CD14-positive monocyte (primary cell): ENCODE results near the gene RREB1. TPM values are rescaled to one million over a fixed set of nuclear protein-coding genes. Genes with fewer than 3 reads are reported as not detected.

ENCODE experiments used
- DNase-seq, 3 donors: peaks; one replicate each; pipeline ENCODE4 v3.0.0-alpha.2; 2011 to 2022
- H2AFZ ChIP-seq: 2 replicates; pipeline ENCODE4 v1.6.0; 2012; ENCODE audit warnings: mild to moderate bottlenecking, low read depth, low read length, inconsistent platforms; ENCODE audit not compliant: insufficient read depth, poor library complexity, severe bottlenecking
- H3K27ac ChIP-seq, 2 donors: 1 replicate in 1 of 2; 2 replicates in 1 of 2; pipeline ENCODE4 v1.5.1; 2012 to 2013; ENCODE audit warnings: low read length in 2 of 2, control low read depth in 1 of 2, inconsistent platforms in 1 of 2, low read depth in 1 of 2, mild to moderate bottlenecking in 1 of 2
- H3K27me3 ChIP-seq, 2 donors: one replicate each; pipeline versions ENCODE4 v1.6.0 to v1.6.1; 2011 to 2013; ENCODE audit warnings: low read length in 2 of 2; ENCODE audit not compliant: control insufficient read depth in 2 of 2, insufficient read depth in 2 of 2
- H3K36me3 ChIP-seq, 2 donors: replicated peaks in 1 of 2; 1 replicate in 1 of 2; 2 replicates in 1 of 2; pipeline versions ENCODE4 v1.5.1 to v1.6.1; 2012 to 2013; ENCODE audit warnings: low read length in 2 of 2, control low read depth in 1 of 2, inconsistent platforms in 1 of 2, mild to moderate bottlenecking in 1 of 2; ENCODE audit not compliant: insufficient read depth in 2 of 2, control insufficient read depth in 1 of 2
- H3K4me1 ChIP-seq, 2 donors: 1 replicate in 1 of 2; 2 replicates in 1 of 2; pipeline versions ENCODE4 v1.5.1 to v1.6.1; 2012 to 2013; ENCODE audit warnings: low read length in 2 of 2, control low read depth in 1 of 2, inconsistent platforms in 1 of 2, mild to moderate bottlenecking in 1 of 2, moderate library complexity in 1 of 2; ENCODE audit not compliant: insufficient read depth in 2 of 2, control insufficient read depth in 1 of 2
- H3K4me2 ChIP-seq: replicated peaks from 2 replicates; pipeline ENCODE3; 2012; ENCODE audit warnings: low read length, moderate library complexity, mild to moderate bottlenecking; ENCODE audit not compliant: poor library complexity, severe bottlenecking; ENCODE audit errors: extremely low read depth
- H3K4me3 ChIP-seq, 3 experiments: fragments of 200-600 bp in 1 of 3; sonication (generic) in 1 of 3; replicated peaks in 1 of 3; 1 replicate in 2 of 3; 2 replicates in 1 of 3; pipeline ENCODE4 v1.5.1; 2011 to 2013; ENCODE audit warnings: low read length in 3 of 3, mild to moderate bottlenecking in 3 of 3, control low read depth in 2 of 3, low read depth in 2 of 3, inconsistent platforms in 1 of 3, moderate library complexity in 1 of 3
- H3K79me2 ChIP-seq: 2 replicates; pipeline ENCODE4 v1.6.0; 2012; ENCODE audit warnings: mild to moderate bottlenecking, control low read depth, inconsistent platforms, low read length, moderate library complexity; ENCODE audit not compliant: insufficient read depth
- H3K9ac ChIP-seq: 2 replicates; pipeline ENCODE4 v1.6.0; 2017; ENCODE audit warnings: low read length, mild to moderate bottlenecking; ENCODE audit not compliant: insufficient read depth, poor library complexity, severe bottlenecking
- H3K9me3 ChIP-seq, 2 donors: replicated peaks in 1 of 2; 1 replicate in 1 of 2; 2 replicates in 1 of 2; pipeline versions ENCODE4 v1.5.1 to v1.6.1; 2012 to 2013; ENCODE audit warnings: low read length in 2 of 2, control low read depth in 1 of 2; ENCODE audit not compliant: control insufficient read depth in 1 of 2, insufficient read depth in 1 of 2
- H4K20me1 ChIP-seq: 2 replicates; pipeline ENCODE4 v1.6.0; 2012; ENCODE audit warnings: mild to moderate bottlenecking, low read length, control low read depth, moderate library complexity; ENCODE audit not compliant: insufficient read depth
- H3K27ac Mint-ChIP-seq, 7 donors: one replicate each; pipeline ENCODE4 v1.8.0; 2020; ENCODE audit warnings: mild to moderate bottlenecking in 7 of 7, mixed read lengths in 7 of 7, moderate library complexity in 6 of 7, inconsistent platforms in 2 of 7
- H3K27me3 Mint-ChIP-seq, 3 donors: one replicate each; pipeline ENCODE4 v1.8.0; 2021 to 2022; ENCODE audit warnings: low read depth in 3 of 3, mild to moderate bottlenecking in 3 of 3, mixed read lengths in 3 of 3, moderate library complexity in 3 of 3, inconsistent platforms in 1 of 3
- H3K36me3 Mint-ChIP-seq, 2 donors: one replicate each; pipeline ENCODE4 v1.8.0; 2020; ENCODE audit warnings: mixed read lengths in 2 of 2, inconsistent platforms in 1 of 2, mild to moderate bottlenecking in 1 of 2
- H3K4me1 Mint-ChIP-seq: one replicate; pipeline ENCODE4 v1.8.0; 2020; ENCODE audit warnings: mild to moderate bottlenecking, mixed read lengths
- H3K4me3 Mint-ChIP-seq, 2 donors: one replicate each; pipeline ENCODE4 v1.8.0; 2020; ENCODE audit warnings: mild to moderate bottlenecking in 2 of 2, mixed read lengths in 2 of 2, moderate library complexity in 1 of 2
- H3K9me3 Mint-ChIP-seq, 7 donors: one replicate each; pipeline ENCODE4 v1.8.0; 2020 to 2022; ENCODE audit warnings: mixed read lengths in 7 of 7, mild to moderate bottlenecking in 6 of 7, moderate library complexity in 6 of 7, inconsistent platforms in 2 of 7
- WGBS: methylation state at CpG from one replicate; pipeline ENCODE4 v1.1.5; 2013; ENCODE audit warnings: missing lambda C conversion rate; ENCODE audit not compliant: insufficient coverage; 5-methylcytosine and 5-hydroxymethylcytosine counted together
- intact Hi-C, 2 donors: fragments of 100-400 bp; cut with micrococcal nuclease; formaldehyde crosslinking; loops; one replicate each; pipeline versions ENCODE4 v1.15.0 to v1.15.1; 2023
- polyA plus RNA-seq, 3 donors: library from polyadenylated mRNA; depleted of rRNA in 1 of 3; unstranded in 2 of 3; stranded (reverse) in 1 of 3; fragments of 300-500 nt in 2 of 3; fragments of >200 nt in 1 of 3; fragmentation: Illumina TruSeq in 2 of 3; gene quantifications; 1 replicate in 2 of 3; 2 replicates in 1 of 3; pipeline ENCODE4 v1.2.3, GENCODE V29; 2012 to 2021
- TF ChIP-seq, protein P1 (sequence below): fragments of 200-600 bp; IDR thresholded peaks from one replicate; pipeline ENCODE4 v1.8.0; 2022; ENCODE audit warnings: antibody characterized with exemption, mild to moderate bottlenecking

Gene RREB1
- polyA plus RNA-seq, 3 donors = 2.1 to 15.3 (median 5.6) TPM

GRCh38 chr6:7148100-7148822, 40.5 kb downstream of the RREB1 start:
- WGBS = no CpG with 5 or more reads among the region's 5 CpGs
- Histone ChIP-seq H3K36me3 (no peaks in the 10 kb centered on the region), H3K27me3 (no peaks in the 10 kb centered on the region), H3K79me2 (peaks cover 100% of the 10 kb centered on the region), H3K9ac (no peak overlapping the region), H3K4me3 (no peak overlapping the region), H3K4me1 (peaks cover 33 to 58% of the 10 kb centered on the region in 2 donors), H4K20me1 (peaks cover 99% of the 10 kb centered on the region), H2AFZ (no peak overlapping the region), H3K4me2 (no peak overlapping the region), H3K9me3 (no peaks in the 10 kb centered on the region), H3K27ac (peak overlapping the region in 1 of 2 donors; percentile 87)
- TF ChIP-seq, protein P1, sequence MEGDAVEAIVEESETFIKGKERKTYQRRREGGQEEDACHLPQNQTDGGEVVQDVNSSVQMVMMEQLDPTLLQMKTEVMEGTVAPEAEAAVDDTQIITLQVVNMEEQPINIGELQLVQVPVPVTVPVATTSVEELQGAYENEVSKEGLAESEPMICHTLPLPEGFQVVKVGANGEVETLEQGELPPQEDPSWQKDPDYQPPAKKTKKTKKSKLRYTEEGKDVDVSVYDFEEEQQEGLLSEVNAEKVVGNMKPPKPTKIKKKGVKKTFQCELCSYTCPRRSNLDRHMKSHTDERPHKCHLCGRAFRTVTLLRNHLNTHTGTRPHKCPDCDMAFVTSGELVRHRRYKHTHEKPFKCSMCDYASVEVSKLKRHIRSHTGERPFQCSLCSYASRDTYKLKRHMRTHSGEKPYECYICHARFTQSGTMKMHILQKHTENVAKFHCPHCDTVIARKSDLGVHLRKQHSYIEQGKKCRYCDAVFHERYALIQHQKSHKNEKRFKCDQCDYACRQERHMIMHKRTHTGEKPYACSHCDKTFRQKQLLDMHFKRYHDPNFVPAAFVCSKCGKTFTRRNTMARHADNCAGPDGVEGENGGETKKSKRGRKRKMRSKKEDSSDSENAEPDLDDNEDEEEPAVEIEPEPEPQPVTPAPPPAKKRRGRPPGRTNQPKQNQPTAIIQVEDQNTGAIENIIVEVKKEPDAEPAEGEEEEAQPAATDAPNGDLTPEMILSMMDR = no peak
- Mint-ChIP-seq H3K27me3 (peaks cover 0 to 2% (median 1%) of the 10 kb centered on the region in 3 donors), H3K36me3 (peaks cover 11 to 13% of the 10 kb centered on the region in 2 donors), H3K4me3 (no peak overlapping the region), H3K4me1 (peaks cover 77% of the 10 kb centered on the region), H3K9me3 (no peaks in the 10 kb centered on the region), H3K27ac (peak overlapping the region; percentile 22 to 96 (median 54))
- intact Hi-C loops = loop anchor here in 1 of 2 donors (5.0 kb wide), 1 partner anchor 41 kb away; the partner anchor contains the start of gene RREB1
- peak; percentile 59 to 89 (median 75) for DNase-seq

DNA sequence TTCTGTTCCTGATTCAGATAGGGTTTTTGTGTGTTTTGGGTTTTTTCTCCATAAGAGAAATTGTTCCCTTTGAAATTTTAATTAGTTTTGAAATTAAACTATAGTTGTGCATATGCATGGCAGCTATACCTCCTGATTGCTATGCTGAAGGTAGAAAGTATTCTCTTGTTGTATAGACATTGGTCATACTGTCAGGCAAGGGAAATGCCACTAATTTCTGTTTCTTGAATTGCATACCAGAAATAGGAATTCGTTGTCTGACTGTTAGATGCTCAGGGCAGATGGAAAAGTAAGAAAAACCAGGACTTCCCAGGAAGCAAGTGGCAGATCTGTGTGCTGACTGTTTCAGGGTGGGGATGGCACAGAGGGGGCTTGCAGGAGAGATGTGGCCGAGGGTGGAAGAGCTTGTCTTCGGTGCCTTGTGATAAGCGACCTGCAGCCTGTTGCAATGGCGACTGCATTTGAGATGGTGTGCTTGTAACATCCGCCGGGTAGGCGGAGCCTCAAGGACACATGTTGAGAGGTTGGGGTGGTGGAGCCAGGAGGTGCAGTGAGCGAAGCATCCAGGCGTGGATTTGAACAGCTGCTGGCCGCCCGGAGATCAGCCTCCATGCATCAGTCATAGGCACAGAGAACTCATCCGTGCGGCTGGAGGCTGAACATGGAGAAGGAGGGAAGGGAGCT, 42.8 kb downstream of the RREB1 start:
- H3K79me2 ChIP-seq = peaks cover 100% of the 10 kb centered on the region
- H3K4me3 ChIP-seq = no peak overlapping the region
- Mint-ChIP-seq H3K4me1 (peaks cover 77% of the 10 kb centered on the region), H3K9me3 (no peaks in the 10 kb centered on the region), H3K36me3 (peaks cover 14 to 22% of the 10 kb centered on the region in 2 donors), H3K4me3 (peak overlapping the region in 1 of 2 donors; percentile 46), H3K27me3 (peaks cover 0 to 3% (median 1%) of the 10 kb centered on the region in 3 donors), H3K27ac (peak overlapping the region in 4 of 7 donors; percentile 3 to 78 (median 54))
- H3K4me1 ChIP-seq = peaks cover 43 to 58% of the 10 kb centered on the region in 2 donors
- no peak overlapping the region for H3K9ac ChIP-seq
- H3K27ac ChIP-seq = peak overlapping the region in 1 of 2 donors; percentile 33
- H3K4me2 ChIP-seq = no peak overlapping the region
- WGBS = 90% methylated on average over 10 of the region's 14 CpGs
- no peaks in the 10 kb centered on the region for H3K36me3 ChIP-seq
- TF ChIP-seq, protein P1 = no peak
- no peak for DNase-seq
- intact Hi-C loops = no loop called here
- no peaks in the 10 kb centered on the region for H3K9me3 ChIP-seq
- peaks cover 100% of the 10 kb centered on the region for H4K20me1 ChIP-seq
- no peak overlapping the region for H2AFZ ChIP-seq
- H3K27me3 ChIP-seq = no peaks in the 10 kb centered on the region
